K562 (cell line): ENCODE results near the gene KRTAP17-1. TPM values are rescaled to one million over a fixed set of nuclear protein-coding genes. Genes with fewer than 3 reads are reported as not detected.

Experiments
- ATAC-seq: fragments of 200-7000 bp; cut with Tn5 transposase; 3 replicates; pipeline ENCODE4 v1.9.1; 2020; ENCODE audit warnings: moderate library complexity
- BruUV-seq: library from RNA; stranded (reverse); fragments of 400-500 nt; replicated peaks from 2 replicates; lab custom pipeline; 2021; lab: Mats Ljungman, UMichigan
- CTCF ChIA-PET: fragments of 300-600 bp; formaldehyde crosslinking; extraction: SDS; loops from one replicate; lab custom pipeline; 2021; ENCODE audit warnings: low intra/inter-chr PET ratio; lab: Yijun Ruan, JAX
- POLR2A ChIA-PET: fragments of 300-600, 350-650 bp; sonication (Branson Sonifier 250); formaldehyde crosslinking; extraction: SDS; loops from one replicate; lab custom pipeline; 2021; ENCODE audit warnings: antibody characterized with exemption, inconsistent platforms; lab: Yijun Ruan, JAX
- DNase-seq, 4 experiments: peaks; one replicate each; pipeline versions ENCODE4 v3.0.0 to v3.0.0-alpha.2; 2011 to 2018; ENCODE audit warnings: low spot score in 3 of 4, mixed read lengths in 3 of 4; ENCODE audit errors: extremely low read depth in 1 of 4
- FAIRE-seq: peaks from 2 replicates; lab custom pipeline; 2011; peaks lifted over from hg19 to GRCh38; lab: Jason Lieb, UNC
- H2AFZ ChIP-seq: 2 replicates; pipeline ENCODE4 v1.6.0; 2011; ENCODE audit warnings: low read depth, low read length, control low read depth, inconsistent platforms
- H3K27ac ChIP-seq: fragments of 200-600 bp; 3 replicates; pipeline ENCODE4 v1.8.0; 2011; ENCODE audit warnings: low read depth, mild to moderate bottlenecking, control low read depth, inconsistent platforms, low read length, moderate library complexity, mixed read lengths; ENCODE audit errors: extremely low read depth
- H3K27me3 ChIP-seq, 2 experiments: fragments of 300-600 bp in 1 of 2; 2 replicates in 1 of 2; 3 replicates in 1 of 2; pipeline versions ENCODE4 v1.6.0 to v1.8.0; 2011; ENCODE audit warnings: inconsistent platforms in 2 of 2, low read length in 2 of 2, mild to moderate bottlenecking in 1 of 2, mixed read lengths in 1 of 2, moderate library complexity in 1 of 2; ENCODE audit not compliant: control insufficient read depth in 2 of 2, insufficient read depth in 2 of 2
- H3K36me3 ChIP-seq: fragments of 300-600 bp; 3 replicates; pipeline ENCODE4 v1.8.0; 2011; ENCODE audit warnings: mild to moderate bottlenecking, low read length, inconsistent platforms; ENCODE audit not compliant: control insufficient read depth, insufficient read depth
- H3K4me1 ChIP-seq, 2 experiments: fragments of 200-600 bp in 1 of 2; replicated peaks in 1 of 2; 2 replicates in 1 of 2; 3 replicates in 1 of 2; pipeline versions ENCODE4 v1.5.1 to v1.8.0; 2011; ENCODE audit warnings: inconsistent platforms in 2 of 2, low read length in 2 of 2, mild to moderate bottlenecking in 1 of 2, mixed read lengths in 1 of 2, moderate library complexity in 1 of 2; ENCODE audit not compliant: control insufficient read depth in 2 of 2, insufficient read depth in 2 of 2
- H3K4me2 ChIP-seq: 2 replicates; pipeline ENCODE4 v1.6.1; 2011; ENCODE audit warnings: low read length, control low read depth, inconsistent platforms, mixed read lengths; ENCODE audit not compliant: insufficient read depth
- H3K4me3 ChIP-seq: fragments of 200-600 bp; sonication (generic), shearing (Covaris generic); 2 replicates; pipeline ENCODE4 v1.5.1; 2016; ENCODE audit warnings: control low read depth, inconsistent platforms
- H3K79me2 ChIP-seq: fragments of 200-600 bp; 3 replicates; pipeline ENCODE4 v1.8.0; 2011; ENCODE audit warnings: low read length, inconsistent platforms; ENCODE audit not compliant: control insufficient read depth, insufficient read depth
- H3K9ac ChIP-seq, 2 experiments: 2 replicates each; pipeline versions ENCODE4 v1.6.0 to v1.6.1; 2011; ENCODE audit warnings: low read depth in 2 of 2, low read length in 2 of 2, control low read depth in 1 of 2, inconsistent platforms in 1 of 2, mild to moderate bottlenecking in 1 of 2, mixed read lengths in 1 of 2; ENCODE audit not compliant: insufficient read depth in 1 of 2
- H3K9me1 ChIP-seq: one replicate; pipeline ENCODE4 v1.6.0; 2011; ENCODE audit warnings: inconsistent platforms, mild to moderate bottlenecking, low read length, moderate library complexity; ENCODE audit not compliant: control insufficient read depth, insufficient read depth
- H3K9me3 ChIP-seq: replicated peaks from 2 replicates; pipeline ENCODE4 v1.5.1; 2011; ENCODE audit warnings: low read depth, low read length, inconsistent platforms; ENCODE audit not compliant: control insufficient read depth, insufficient read depth
- H4K20me1 ChIP-seq: replicated peaks from 2 replicates; pipeline ENCODE4 v1.6.1; 2011; ENCODE audit warnings: low read length, inconsistent platforms, mixed read lengths; ENCODE audit not compliant: control insufficient read depth, insufficient read depth
- WGBS: fragments of 100-300 bp; shearing (Covaris generic); methylation state at CpG from one replicate; pipeline ENCODE4 v1.1.6; 2016; ENCODE audit warnings: low coverage, mixed read lengths; ENCODE audit not compliant: insufficient coverage; ENCODE audit errors: missing lambda C conversion rate; 5-methylcytosine and 5-hydroxymethylcytosine counted together
- in situ Hi-C: fragments of 300-500 bp; cut with MboI; formaldehyde crosslinking; loops from 4 replicates; pipeline ENCODE4 v1.15.0; 2018; ENCODE audit warnings: inconsistent platforms, mixed read lengths
- intact Hi-C: fragments of 100-400 bp; cut with micrococcal nuclease; formaldehyde crosslinking; loops from 2 replicates; pipeline ENCODE4 v1.14.2; 2022
- polyA plus RNA-seq, 8 experiments: library from polyadenylated mRNA; depleted of rRNA in 4 of 8; stranded (reverse) in 5 of 8; unstranded in 3 of 8; fragments of >200 nt; fragmentation: Nextera tagmentation in 2 of 8; fragmentation: Illumina TruSeq in 1 of 8; extraction: Ambion mirVana in 2 of 8; extraction: Trizol in 1 of 8; gene quantifications; 2 replicates each; pipeline versions ENCODE4 v1.2.1 to v1.2.3, GENCODE V29; 2011 to 2014; ENCODE audit warnings: inconsistent platforms in 1 of 8, missing spikeins in 1 of 8
- total RNA-seq, 7 experiments: library from RNA; depleted of rRNA in 6 of 7; stranded (reverse); fragments of >200 nt in 6 of 7; fragmentation: Illumina TruSeq in 2 of 7; extraction: Trizol in 2 of 7; gene quantifications; 2 replicates each; pipeline versions ENCODE4 v1.2.1 to v1.2.3, GENCODE V29; 2011 to 2021; ENCODE audit warnings: low replicate concordance in 1 of 7
- TF ChIP-seq, protein P1 (sequence below): fragments of 250-450 bp; sonication (Bioruptor Pico); IDR thresholded peaks from 2 replicates; pipeline ENCODE4 v1.4.0; 2020

The KRTAP17-1 gene
- total and polyA plus RNA-seq, 9 of the 15 experiments (the other 6 are each of a cell fraction or from before 2014, with no cell fraction given) = not detected

DNA sequence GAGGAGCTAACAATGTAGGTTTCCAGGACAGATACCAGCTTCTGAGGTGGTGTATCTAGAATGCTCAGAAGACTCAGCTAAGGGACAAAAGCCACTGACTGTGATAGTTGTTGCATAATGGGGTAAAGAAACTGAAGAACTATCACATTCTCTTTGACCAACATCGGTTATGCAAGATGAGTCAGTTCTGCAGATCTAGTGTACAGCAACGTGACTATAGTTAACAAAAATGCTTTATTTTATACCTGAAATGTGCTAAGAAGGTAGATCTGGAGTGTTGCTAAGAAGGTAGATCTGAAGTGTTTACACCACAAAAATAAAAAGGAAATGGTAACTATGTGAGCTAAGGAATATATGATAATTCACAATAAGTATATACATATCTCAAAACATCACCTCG, 47.8 kb downstream of the KRTAP17-1 start:
- H2AFZ ChIP-seq = no peak overlapping the region
- ATAC-seq (no peak), DNase-seq (no peak), FAIRE-seq (no peak)
- WGBS = no CpG with 5 or more reads among the region's 3 CpGs
- in situ Hi-C loops = no loop called here
- no TSS peak for BruUV-seq
- H3K9me1 ChIP-seq = no peaks in the 10 kb centered on the region
- no peaks in the 10 kb centered on the region for H3K79me2 ChIP-seq
- no peaks in the 10 kb centered on the region for H4K20me1 ChIP-seq
- TF ChIP-seq, protein P1, sequence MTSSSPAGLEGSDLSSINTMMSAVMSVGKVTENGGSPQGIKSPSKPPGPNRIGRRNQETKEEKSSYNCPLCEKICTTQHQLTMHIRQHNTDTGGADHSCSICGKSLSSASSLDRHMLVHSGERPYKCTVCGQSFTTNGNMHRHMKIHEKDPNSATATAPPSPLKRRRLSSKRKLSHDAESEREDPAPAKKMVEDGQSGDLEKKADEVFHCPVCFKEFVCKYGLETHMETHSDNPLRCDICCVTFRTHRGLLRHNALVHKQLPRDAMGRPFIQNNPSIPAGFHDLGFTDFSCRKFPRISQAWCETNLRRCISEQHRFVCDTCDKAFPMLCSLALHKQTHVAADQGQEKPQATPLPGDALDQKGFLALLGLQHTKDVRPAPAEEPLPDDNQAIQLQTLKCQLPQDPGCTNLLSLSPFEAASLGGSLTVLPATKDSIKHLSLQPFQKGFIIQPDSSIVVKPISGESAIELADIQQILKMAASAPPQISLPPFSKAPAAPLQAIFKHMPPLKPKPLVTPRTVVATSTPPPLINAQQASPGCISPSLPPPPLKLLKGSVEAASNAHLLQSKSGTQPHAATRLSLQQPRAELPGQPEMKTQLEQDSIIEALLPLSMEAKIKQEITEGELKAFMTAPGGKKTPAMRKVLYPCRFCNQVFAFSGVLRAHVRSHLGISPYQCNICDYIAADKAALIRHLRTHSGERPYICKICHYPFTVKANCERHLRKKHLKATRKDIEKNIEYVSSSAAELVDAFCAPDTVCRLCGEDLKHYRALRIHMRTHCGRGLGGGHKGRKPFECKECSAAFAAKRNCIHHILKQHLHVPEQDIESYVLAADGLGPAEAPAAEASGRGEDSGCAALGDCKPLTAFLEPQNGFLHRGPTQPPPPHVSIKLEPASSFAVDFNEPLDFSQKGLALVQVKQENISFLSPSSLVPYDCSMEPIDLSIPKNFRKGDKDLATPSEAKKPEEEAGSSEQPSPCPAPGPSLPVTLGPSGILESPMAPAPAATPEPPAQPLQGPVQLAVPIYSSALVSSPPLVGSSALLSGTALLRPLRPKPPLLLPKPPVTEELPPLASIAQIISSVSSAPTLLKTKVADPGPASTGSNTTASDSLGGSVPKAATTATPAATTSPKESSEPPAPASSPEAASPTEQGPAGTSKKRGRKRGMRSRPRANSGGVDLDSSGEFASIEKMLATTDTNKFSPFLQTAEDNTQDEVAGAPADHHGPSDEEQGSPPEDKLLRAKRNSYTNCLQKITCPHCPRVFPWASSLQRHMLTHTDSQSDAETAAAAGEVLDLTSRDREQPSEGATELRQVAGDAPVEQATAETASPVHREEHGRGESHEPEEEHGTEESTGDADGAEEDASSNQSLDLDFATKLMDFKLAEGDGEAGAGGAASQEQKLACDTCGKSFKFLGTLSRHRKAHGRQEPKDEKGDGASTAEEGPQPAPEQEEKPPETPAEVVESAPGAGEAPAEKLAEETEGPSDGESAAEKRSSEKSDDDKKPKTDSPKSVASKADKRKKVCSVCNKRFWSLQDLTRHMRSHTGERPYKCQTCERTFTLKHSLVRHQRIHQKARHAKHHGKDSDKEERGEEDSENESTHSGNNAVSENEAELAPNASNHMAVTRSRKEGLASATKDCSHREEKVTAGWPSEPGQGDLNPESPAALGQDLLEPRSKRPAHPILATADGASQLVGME (CRISPR knock-in tag) = no peak
- H3K27me3 ChIP-seq = no peaks in the 10 kb centered on the region
- H3K9ac ChIP-seq = no peak overlapping the region
- no peak overlapping the region for H3K4me2 ChIP-seq
- H3K9me3 ChIP-seq = no peaks in the 10 kb centered on the region
- ChIA-PET CTCF (no interaction called here), POLR2A (no interaction called here)
- intact Hi-C loops = no loop called here
- H3K36me3 ChIP-seq = no peaks in the 10 kb centered on the region
- H3K4me1 ChIP-seq = no peaks in the 10 kb centered on the region
- no peak overlapping the region for H3K4me3 ChIP-seq
- no peak overlapping the region for H3K27ac ChIP-seq
